NCI-H2196 (cell line): ENCODE data around the gene HDAC4.

Source experiments
- DNase-seq: peaks from one replicate; lab custom pipeline; 2025; ENCODE audit not compliant: unreplicated experiment; lab: John Stamatoyannopoulos, UW

Gene HDAC4

GRCh38 chr2:239133945-239134570, 266.8 kb downstream of the HDAC4 start:
- DNase-seq: no peak

GRCh38 chr2:239132786-239133185, 268.0 kb downstream of the HDAC4 start:
- DNase-seq: no peak

DNA sequence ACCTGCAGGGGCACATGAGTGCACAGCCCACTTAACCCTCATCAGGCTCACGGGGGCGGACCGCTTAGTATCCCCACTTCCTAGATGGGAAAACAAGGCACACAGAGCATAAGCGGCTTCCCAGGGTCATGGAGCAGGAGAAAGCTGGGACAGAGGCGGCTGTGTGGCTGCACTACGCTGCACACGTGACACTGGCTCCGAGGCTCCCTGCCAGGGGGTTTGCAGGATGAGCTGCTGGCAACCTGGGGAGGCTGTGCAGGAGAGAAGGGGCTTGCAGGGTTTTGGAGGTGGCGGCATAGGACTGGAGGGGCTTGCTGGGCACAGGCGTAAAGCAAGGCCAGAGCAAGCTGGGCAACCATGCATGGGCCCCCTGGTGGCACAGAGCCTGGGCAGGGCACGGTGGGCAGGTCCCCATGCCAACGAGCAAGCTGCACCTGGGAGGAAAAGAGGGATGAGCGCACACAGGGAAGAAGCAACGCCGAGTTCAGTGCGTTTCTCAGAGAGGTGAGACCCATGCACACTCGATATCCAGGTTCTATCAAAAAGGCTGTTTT, 268.6 kb downstream of the HDAC4 start:
- no peak for DNase-seq

GRCh38 chr2:239131521-239131920, 269.3 kb downstream of the HDAC4 start:
- DNase-seq: no peak

GRCh38 chr2:239130786-239131325, 270.0 kb downstream of the HDAC4 start:
- DNase-seq: no peak

DNA sequence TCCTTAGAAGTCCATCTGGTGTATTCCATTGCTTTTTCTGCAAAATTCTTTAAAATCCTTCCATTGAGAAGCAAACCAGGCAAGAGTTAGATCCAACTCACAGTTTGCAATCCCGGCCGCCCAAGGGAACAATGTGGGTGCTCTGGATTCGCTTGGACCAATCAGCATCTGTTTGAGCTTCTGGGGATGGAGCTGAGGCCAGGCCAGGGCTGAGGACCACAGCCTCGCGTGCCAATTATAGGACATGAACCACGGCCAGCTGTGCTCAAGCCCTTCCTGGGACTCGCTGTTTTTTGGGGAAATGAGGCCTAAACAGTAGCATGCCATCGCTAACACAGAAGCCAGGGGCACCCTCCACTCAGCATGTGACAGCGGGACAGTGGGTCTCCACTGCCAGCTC, 270.8 kb downstream of the HDAC4 start:
- no peak for DNase-seq

GRCh38 chr2:239129147-239129920, 271.5 kb downstream of the HDAC4 start:
- DNase-seq: no peak

- DNase-seq: no peak
These were observed 272.1 kb downstream of the HDAC4 start for GRCh38 chr2:239128706-239129105.

- no peak for DNase-seq
These were observed 273.3 kb downstream of the HDAC4 start for GRCh38 chr2:239127513-239127912.

DNA sequence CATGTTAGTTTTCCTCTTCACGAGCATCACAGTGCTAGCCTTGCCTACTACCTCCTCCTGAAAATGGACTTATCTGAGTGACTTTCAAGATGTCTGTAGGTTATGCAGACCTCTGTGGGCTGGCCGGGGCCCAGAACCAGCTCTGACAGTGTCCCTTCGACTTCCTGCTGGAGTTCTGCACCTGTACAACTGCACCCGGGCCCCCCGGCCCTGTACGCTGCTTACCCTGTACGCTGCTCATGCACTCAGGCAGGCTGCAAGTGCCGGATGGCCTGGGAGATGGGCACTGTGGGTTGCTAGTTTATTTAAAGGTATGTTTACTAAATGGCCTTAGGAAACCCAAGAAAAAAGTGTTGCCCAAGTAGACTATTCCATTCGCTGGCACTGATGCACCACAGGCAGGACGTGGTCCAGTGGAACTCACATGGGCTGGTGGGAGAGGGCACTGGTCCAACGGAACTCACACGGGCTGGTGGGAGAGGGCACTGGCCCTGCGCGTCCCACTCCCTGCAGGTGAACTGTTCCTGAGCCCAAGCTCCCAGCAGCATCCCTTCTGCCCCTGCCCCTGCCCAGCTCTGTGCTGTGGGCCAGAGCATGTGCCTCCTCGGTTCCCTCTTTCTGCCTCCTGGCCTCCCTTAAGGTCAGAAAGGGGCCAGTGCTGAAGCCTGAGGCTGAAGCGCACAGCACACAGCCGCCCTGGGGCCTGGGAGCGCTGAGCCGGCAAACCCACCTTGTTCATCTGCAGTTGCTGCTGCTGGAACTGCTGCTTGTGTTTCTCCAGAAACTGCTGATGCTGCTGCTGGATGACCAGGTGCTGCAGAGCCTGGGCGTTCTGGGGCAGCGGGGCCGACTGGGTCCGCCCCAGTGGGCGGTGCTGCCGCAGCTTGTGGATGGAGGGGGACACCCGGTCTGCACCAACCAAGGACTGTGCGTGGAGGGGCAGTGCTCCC, 274.8 kb downstream of the HDAC4 start:
- no peak for DNase-seq

DNA sequence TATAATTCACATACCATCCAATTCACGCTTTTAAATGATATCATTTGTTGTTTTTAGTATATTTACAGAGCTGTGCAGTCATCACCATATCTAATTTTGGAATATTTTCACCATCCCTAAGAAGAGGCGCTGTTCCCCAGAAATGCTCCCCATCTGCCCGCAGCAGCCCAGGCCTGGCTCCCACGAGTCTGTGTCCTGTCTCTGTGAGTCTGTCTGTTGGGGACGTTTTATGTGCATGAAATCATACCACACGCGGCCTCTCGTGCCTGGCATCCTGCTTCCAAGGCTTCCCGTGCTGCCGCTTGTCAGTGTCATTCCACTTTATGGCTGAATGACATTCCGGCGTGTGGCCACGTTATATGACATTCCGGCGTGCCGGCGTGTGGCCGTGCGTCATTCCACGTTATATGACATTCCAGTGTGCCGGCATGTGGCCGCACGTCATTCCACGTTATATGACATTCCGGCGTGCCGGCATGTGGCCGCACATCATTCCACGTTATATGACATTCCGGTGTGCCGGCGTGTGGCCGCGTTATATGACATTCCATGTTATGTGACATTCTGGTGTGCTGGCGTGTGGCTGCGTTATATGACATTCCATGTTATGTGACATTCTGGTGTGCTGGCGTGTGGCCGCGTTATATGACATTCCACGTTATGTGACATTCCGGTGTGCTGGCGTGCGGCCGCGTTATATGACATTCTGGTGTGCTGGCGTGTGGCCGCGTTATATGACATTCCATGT, 276.5 kb downstream of the HDAC4 start:
- no peak for DNase-seq

GRCh38 chr2:239122421-239123110, 278.3 kb downstream of the HDAC4 start:
- DNase-seq: no peak

DNA sequence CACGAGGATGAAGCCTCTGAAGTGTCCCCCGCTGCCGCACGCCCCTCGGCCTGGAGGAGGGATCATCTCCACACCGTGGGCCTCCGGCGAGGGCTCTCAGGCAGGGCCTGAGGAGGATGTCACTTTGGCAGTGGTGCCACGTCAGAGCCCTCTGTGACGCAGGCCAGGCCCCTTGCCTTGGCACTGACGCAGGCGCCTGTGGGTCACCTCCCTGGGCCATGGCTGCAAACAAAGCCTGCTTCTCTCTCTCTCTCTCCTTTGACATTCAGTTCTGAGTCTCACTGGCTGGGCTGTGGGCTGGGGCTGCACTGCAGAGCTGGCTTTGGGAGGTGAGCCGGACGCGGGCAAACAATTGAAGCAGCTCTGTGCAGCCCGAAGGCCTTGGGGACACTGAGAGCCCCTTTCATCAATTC, 279.2 kb downstream of the HDAC4 start:
- DNase-seq: no peak

GRCh38 chr2:239120664-239121063, 280.2 kb downstream of the HDAC4 start:
- no peak for DNase-seq

DNA sequence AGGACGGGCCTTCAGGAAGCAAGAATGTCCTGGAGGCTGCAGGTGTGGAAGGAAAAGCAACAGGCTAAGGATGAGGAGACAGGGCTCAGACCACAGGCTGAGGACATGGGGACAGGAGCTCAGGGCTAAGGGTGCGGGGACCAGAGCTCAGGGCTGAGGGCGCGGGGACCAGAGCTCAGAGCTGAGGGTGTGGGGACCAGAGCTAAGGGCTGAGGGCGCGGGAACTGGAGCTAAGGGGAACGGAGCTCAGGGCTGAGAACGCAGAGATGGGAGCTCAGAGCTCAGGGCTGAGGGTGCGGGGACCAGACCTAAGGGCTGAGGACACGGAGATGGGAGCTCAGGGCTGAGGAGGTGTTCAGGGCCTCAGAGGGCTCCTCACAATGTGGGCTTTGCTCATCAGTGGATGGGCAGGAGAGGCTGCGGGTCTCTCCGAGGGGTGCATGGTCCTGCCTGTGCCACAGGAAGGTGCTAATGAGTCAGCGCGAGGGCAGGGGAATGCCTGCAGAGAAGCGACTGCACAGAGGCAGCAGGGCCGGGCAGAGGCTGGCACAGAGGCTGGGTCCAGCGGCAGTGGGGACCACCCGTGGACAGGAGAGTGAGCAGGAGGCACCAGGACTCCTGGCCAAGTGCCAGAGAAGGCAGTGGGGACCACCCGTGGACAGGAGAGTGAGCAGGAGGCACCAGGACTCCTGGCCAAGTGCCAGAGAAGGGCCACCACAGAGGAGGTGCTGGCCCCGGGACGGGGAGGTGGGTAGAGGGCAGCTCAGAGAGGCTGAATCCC, 281.3 kb downstream of the HDAC4 start:
- no peak for DNase-seq

DNA sequence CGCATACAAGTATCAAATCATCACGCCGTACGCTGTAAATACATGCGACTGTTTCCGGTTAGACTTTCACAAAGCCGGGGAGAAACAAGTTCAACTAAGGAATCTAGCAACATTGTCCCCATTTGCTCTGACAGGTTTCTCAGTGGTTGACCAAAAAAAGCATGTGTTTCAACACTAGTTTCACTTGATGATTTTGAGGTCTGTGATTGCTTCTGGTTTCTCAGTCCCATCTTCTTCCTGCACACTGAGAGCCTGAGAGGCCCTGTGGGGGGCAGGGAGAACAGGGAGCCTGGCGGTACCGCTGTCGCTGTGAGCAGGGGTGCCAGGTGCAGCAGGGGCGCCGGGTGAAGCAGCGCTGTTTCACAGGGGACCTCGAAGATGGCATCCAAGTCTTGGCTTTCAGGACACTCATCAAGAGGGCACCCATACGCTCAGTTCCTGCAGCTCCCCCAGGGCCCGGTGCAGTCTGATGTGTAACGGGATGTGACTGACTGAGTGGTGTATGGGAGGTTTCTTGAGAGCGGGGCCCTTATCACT, 282.1 kb downstream of the HDAC4 start:
- DNase-seq: no peak

DNA sequence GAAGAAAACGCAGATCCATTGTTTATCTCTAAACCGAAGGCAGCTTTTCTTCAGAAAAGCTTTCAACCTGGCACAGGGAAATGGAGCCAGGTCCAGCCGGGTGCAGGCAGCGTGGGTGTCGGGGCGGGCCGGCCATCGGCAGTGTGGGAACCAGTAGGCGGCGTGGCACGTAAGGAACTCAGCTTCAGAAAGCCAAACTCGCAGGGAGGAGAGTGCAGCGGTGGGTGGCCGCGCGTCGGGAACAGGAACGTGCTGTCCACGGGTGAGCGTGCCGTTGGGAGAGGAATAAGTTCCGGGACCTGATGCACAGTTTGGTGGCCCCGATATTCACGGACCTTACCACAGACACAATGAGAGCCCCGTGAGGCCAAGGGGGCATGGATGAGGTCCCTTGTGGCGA, 282.6 kb downstream of the HDAC4 start:
- DNase-seq: no peak

- no peak for DNase-seq
These were observed 283.0 kb downstream of the HDAC4 start for GRCh38 chr2:239117831-239118230.
